ENCODE measurements around the gene R3HDM1.

R3HDM1 gene

GRCh38 chr2:135755573-135755972, 224.3 kb downstream of the R3HDM1 start:
- Histone ChIP-seq H2BK120ac (ENCODE audit: low read depth, low read length) (no peak overlapping the region), H3K27me3 (ENCODE audit: control insufficient read depth in 3 of 3, insufficient read depth in 3 of 3, low read depth in 1 of 3, low read length in 3 of 3) (no peaks in the 10 kb centered on the region), H3K14ac (ENCODE audit: low read length) (no peak overlapping the region), H2BK15ac (ENCODE audit: low read length) (no peak overlapping the region), H2AFZ (ENCODE audit: low read length) (no peak overlapping the region), H4K91ac (ENCODE audit: low read depth, low read length, poor library complexity) (no peak overlapping the region), H3K18ac (ENCODE audit: low read length) (no peak overlapping the region), H3K27ac (replicated peaks; ENCODE audit: low read length) (no peak overlapping the region), H2AK5ac (ENCODE audit: low read depth, low read length) (no peak overlapping the region), H3K4ac (ENCODE audit: low read length) (no peak overlapping the region), H2BK12ac (ENCODE audit: low read length) (no peak overlapping the region), H3K9ac (ENCODE audit: low read depth, low read length, poor library complexity) (no peak overlapping the region), H3K4me2 (ENCODE audit: insufficient read depth, low read length, poor library complexity, severe bottlenecking) (no peak overlapping the region), H4K8ac (ENCODE audit: low read depth, low read length) (no peak overlapping the region), H3K36me3 (replicated peaks in 1 of 2; ENCODE audit: control insufficient read depth in 2 of 2, insufficient read depth in 2 of 2, low read length in 2 of 2) (peaks cover 15 to 92% of the 10 kb centered on the region in 2 donors), H2BK5ac (ENCODE audit: low read length) (no peak overlapping the region), H3K23ac (ENCODE audit: low read depth, low read length, poor library complexity) (no peak overlapping the region), H3K9me3 (replicated peaks in 1 of 2; ENCODE audit: control insufficient read depth in 2 of 2, insufficient read depth in 1 of 2, low read depth in 1 of 2, low read length in 2 of 2) (peaks cover 0 to 40% of the 10 kb centered on the region in 2 donors), H3K4me1 (ENCODE audit: control insufficient read depth in 2 of 2, insufficient read depth in 1 of 2, low read depth in 1 of 2, low read length in 2 of 2) (no peaks in the 10 kb centered on the region), H3K79me1 (ENCODE audit: low read depth, low read length) (no peaks in the 10 kb centered on the region), H3K4me3 (ENCODE audit: low read length in 2 of 2) (no peak overlapping the region)
- no CpG with 5 or more reads among the region's 2 CpGs for WGBS, 2 donors (ENCODE audit: extremely low coverage in 2 of 2, insufficient read length in 2 of 2, insufficient replicate concordance in 1 of 2)
- DNase-seq (ENCODE audit: low spot score): no peak

GRCh38 chr2:135756692-135757091, 225.4 kb downstream of the R3HDM1 start:
- Histone ChIP-seq H3K9ac (ENCODE audit: low read depth, low read length, poor library complexity) (no peak overlapping the region), H4K8ac (ENCODE audit: low read depth, low read length) (no peak overlapping the region), H3K4me2 (ENCODE audit: insufficient read depth, low read length, poor library complexity, severe bottlenecking) (no peak overlapping the region), H3K27ac (replicated peaks; ENCODE audit: low read length) (no peak overlapping the region), H3K4ac (ENCODE audit: low read length) (no peak overlapping the region), H2BK15ac (ENCODE audit: low read length) (no peak overlapping the region), H3K4me1 (ENCODE audit: control insufficient read depth in 2 of 2, insufficient read depth in 1 of 2, low read depth in 1 of 2, low read length in 2 of 2) (no peaks in the 10 kb centered on the region), H3K27me3 (ENCODE audit: control insufficient read depth in 3 of 3, insufficient read depth in 3 of 3, low read depth in 1 of 3, low read length in 3 of 3) (no peaks in the 10 kb centered on the region), H3K18ac (ENCODE audit: low read length) (no peak overlapping the region), H3K36me3 (replicated peaks in 1 of 2; ENCODE audit: control insufficient read depth in 2 of 2, insufficient read depth in 2 of 2, low read length in 2 of 2) (peaks cover 19 to 95% of the 10 kb centered on the region in 2 donors), H3K23ac (ENCODE audit: low read depth, low read length, poor library complexity) (no peak overlapping the region), H2AK5ac (ENCODE audit: low read depth, low read length) (no peak overlapping the region), H4K91ac (ENCODE audit: low read depth, low read length, poor library complexity) (no peak overlapping the region), H3K79me1 (ENCODE audit: low read depth, low read length) (no peaks in the 10 kb centered on the region), H3K14ac (ENCODE audit: low read length) (no peak overlapping the region), H3K9me3 (replicated peaks in 1 of 2; ENCODE audit: control insufficient read depth in 2 of 2, insufficient read depth in 1 of 2, low read depth in 1 of 2, low read length in 2 of 2) (peaks cover 0 to 40% of the 10 kb centered on the region in 2 donors), H2BK5ac (ENCODE audit: low read length) (no peak overlapping the region), H2BK120ac (ENCODE audit: low read depth, low read length) (no peak overlapping the region), H3K4me3 (ENCODE audit: low read length in 2 of 2) (no peak overlapping the region), H2AFZ (ENCODE audit: low read length) (no peak overlapping the region), H2BK12ac (ENCODE audit: low read length) (no peak overlapping the region)
- no peak for DNase-seq (ENCODE audit: low spot score)
- no CpG with 5 or more reads among the region's 1 CpG for WGBS, 2 donors (ENCODE audit: extremely low coverage in 2 of 2, insufficient read length in 2 of 2, insufficient replicate concordance in 1 of 2)

GRCh38 chr2:135762022-135762421, 230.7 kb downstream of the R3HDM1 start:
- H3K4me3 ChIP-seq (ENCODE audit: low read length in 2 of 2): no peak overlapping the region

GRCh38 chr2:135762530-135762929, 231.2 kb downstream of the R3HDM1 start:
- H2BK12ac ChIP-seq (ENCODE audit: low read length): no peak overlapping the region
- no peak overlapping the region for H3K18ac ChIP-seq (ENCODE audit: low read length)
- H2BK15ac ChIP-seq (ENCODE audit: low read length): no peak overlapping the region
- no peak overlapping the region for H3K4me3 ChIP-seq (ENCODE audit: low read length in 2 of 2)
- no peak overlapping the region for H2AFZ ChIP-seq (ENCODE audit: low read length)
- DNase-seq (ENCODE audit: low spot score): no peak
- H3K4ac ChIP-seq (ENCODE audit: low read length): no peak overlapping the region
- H3K79me1 ChIP-seq (ENCODE audit: low read depth, low read length): no peaks in the 10 kb centered on the region
- WGBS, 2 donors (ENCODE audit: extremely low coverage in 2 of 2, insufficient read length in 2 of 2, insufficient replicate concordance in 1 of 2): no CpG with 5 or more reads among the region's 1 CpG
- H3K23ac ChIP-seq (ENCODE audit: low read depth, low read length, poor library complexity): no peak overlapping the region
- no peak overlapping the region for H4K91ac ChIP-seq (ENCODE audit: low read depth, low read length, poor library complexity)
- H3K4me1 ChIP-seq (ENCODE audit: control insufficient read depth in 2 of 2, insufficient read depth in 1 of 2, low read depth in 1 of 2, low read length in 2 of 2): no peaks in the 10 kb centered on the region
- H3K9me3 ChIP-seq (replicated peaks in 1 of 2; ENCODE audit: control insufficient read depth in 2 of 2, insufficient read depth in 1 of 2, low read depth in 1 of 2, low read length in 2 of 2): peaks cover 0 to 3% of the 10 kb centered on the region in 2 donors
- H3K9ac ChIP-seq (ENCODE audit: low read depth, low read length, poor library complexity): no peak overlapping the region
- H3K4me2 ChIP-seq (ENCODE audit: insufficient read depth, low read length, poor library complexity, severe bottlenecking): no peak overlapping the region
- H2BK5ac ChIP-seq (ENCODE audit: low read length): no peak overlapping the region
- H2AK5ac ChIP-seq (ENCODE audit: low read depth, low read length): no peak overlapping the region
- no peak overlapping the region for H3K27ac ChIP-seq (replicated peaks; ENCODE audit: low read length)
- H4K8ac ChIP-seq (ENCODE audit: low read depth, low read length): no peak overlapping the region
- H3K27me3 ChIP-seq (ENCODE audit: control insufficient read depth in 3 of 3, insufficient read depth in 3 of 3, low read depth in 1 of 3, low read length in 3 of 3): no peaks in the 10 kb centered on the region
- no peak overlapping the region for H2BK120ac ChIP-seq (ENCODE audit: low read depth, low read length)
- peaks cover 25 to 98% of the 10 kb centered on the region in 2 donors for H3K36me3 ChIP-seq (replicated peaks in 1 of 2; ENCODE audit: control insufficient read depth in 2 of 2, insufficient read depth in 2 of 2, low read length in 2 of 2)
- no peak overlapping the region for H3K14ac ChIP-seq (ENCODE audit: low read length)

More at GRCh38 chr2:135762022-135762421, 230.7 kb downstream of the R3HDM1 start:
- Histone ChIP-seq H3K4me1 (ENCODE audit: control insufficient read depth in 2 of 2, insufficient read depth in 1 of 2, low read depth in 1 of 2, low read length in 2 of 2) (no peaks in the 10 kb centered on the region), H3K27me3 (ENCODE audit: control insufficient read depth in 3 of 3, insufficient read depth in 3 of 3, low read depth in 1 of 3, low read length in 3 of 3) (no peaks in the 10 kb centered on the region), H2BK15ac (ENCODE audit: low read length) (no peak overlapping the region), H3K79me1 (ENCODE audit: low read depth, low read length) (no peaks in the 10 kb centered on the region), H2BK120ac (ENCODE audit: low read depth, low read length) (no peak overlapping the region), H3K36me3 (replicated peaks in 1 of 2; ENCODE audit: control insufficient read depth in 2 of 2, insufficient read depth in 2 of 2, low read length in 2 of 2) (peaks cover 25 to 98% of the 10 kb centered on the region in 2 donors), H3K27ac (replicated peaks; ENCODE audit: low read length) (no peak overlapping the region), H3K4me2 (ENCODE audit: insufficient read depth, low read length, poor library complexity, severe bottlenecking) (no peak overlapping the region), H4K8ac (ENCODE audit: low read depth, low read length) (no peak overlapping the region), H2BK5ac (ENCODE audit: low read length) (no peak overlapping the region), H2AFZ (ENCODE audit: low read length) (no peak overlapping the region), H2AK5ac (ENCODE audit: low read depth, low read length) (no peak overlapping the region), H3K23ac (ENCODE audit: low read depth, low read length, poor library complexity) (no peak overlapping the region), H2BK12ac (ENCODE audit: low read length) (no peak overlapping the region), H3K14ac (ENCODE audit: low read length) (no peak overlapping the region), H4K91ac (ENCODE audit: low read depth, low read length, poor library complexity) (no peak overlapping the region), H3K9me3 (replicated peaks in 1 of 2; ENCODE audit: control insufficient read depth in 2 of 2, insufficient read depth in 1 of 2, low read depth in 1 of 2, low read length in 2 of 2) (peaks cover 0 to 8% of the 10 kb centered on the region in 2 donors), H3K9ac (ENCODE audit: low read depth, low read length, poor library complexity) (no peak overlapping the region), H3K18ac (ENCODE audit: low read length) (no peak overlapping the region), H3K4ac (ENCODE audit: low read length) (no peak overlapping the region)
- DNase-seq (ENCODE audit: low spot score): no peak
